PC-3 (cell line): ENCODE data around the gene ZER1.

Experiments used
- CTCF ChIP-seq: fragments of 300-600 bp; sonication (generic); conservative IDR thresholded peaks from 2 replicates; pipeline ENCODE4 v1.5.1; 2017; ENCODE audit warnings: antibody characterized with exemption, low read depth, mild to moderate bottlenecking, low read length
- EZH2 ChIP-seq: fragments of 300-600 bp; sonication (generic); IDR thresholded peaks from one replicate; pipeline ENCODE4 v1.6.1; 2017; ENCODE audit warnings: antibody characterized with exemption, mild to moderate bottlenecking, low read length; ENCODE audit not compliant: unreplicated experiment

- no peak for TF ChIP-seq CTCF
- TF ChIP-seq EZH2: no peak
Measured at GRCh38 chr9:128719919-128720605, 51.7 kb downstream of the ZER1 start.
